ENCODE results near the gene B4GALT7.

DNA sequence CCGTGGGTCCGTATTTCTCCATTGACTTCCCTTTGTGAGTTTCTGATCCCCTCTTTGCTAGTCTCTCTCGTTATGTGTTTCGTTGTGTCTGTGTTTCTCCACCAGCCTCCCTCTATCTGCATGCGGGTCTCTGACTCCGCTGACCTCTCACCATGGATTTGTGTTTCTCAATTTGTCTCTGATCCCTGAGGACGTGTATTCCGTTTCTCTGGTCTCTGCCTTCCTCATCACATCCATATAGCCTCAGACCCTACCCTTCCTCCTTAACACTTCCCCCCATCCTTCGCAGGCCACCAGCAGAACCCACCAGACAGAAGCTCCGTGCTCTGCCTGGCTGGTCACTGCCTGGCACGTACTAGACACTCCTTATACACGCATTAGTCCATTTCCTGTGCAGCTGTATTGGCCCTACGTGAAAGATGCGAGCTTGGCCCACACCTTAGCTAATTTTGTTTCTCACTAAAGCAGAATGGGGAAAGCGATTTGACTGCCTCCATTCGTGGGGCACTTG lies 631 bp downstream of the B4GALT7 start:
- no peak for TF ChIP-seq CTCF (IDR thresholded peaks at IDR 0.05)
- TF ChIP-seq POLR2A (IDR thresholded peaks at IDR 0.05) = no peak

All from testis (tissue), 2 donors.